B cell (primary cell): ENCODE measurements around the gene CCDC91. TPM values are rescaled to one million over a fixed set of nuclear protein-coding genes. Genes with fewer than 3 reads are reported as not detected.

ENCODE experiments used
- ATAC-seq: fragments of 200-7000 bp; cut with Tn5 transposase; one replicate; pipeline ENCODE4 v1.10.0; 2021; ENCODE audit warnings: low read depth, mild to moderate bottlenecking, moderate number of reproducible peaks, moderate library complexity
- CTCF ChIA-PET: fragments of 350-600 bp; sonication (Branson Sonifier 250); formaldehyde crosslinking; loops from one replicate; lab custom pipeline; 2021; ENCODE audit warnings: antibody characterized with exemption, inconsistent platforms; lab: Charles Lee
- POLR2A ChIA-PET: fragments of 350-600 bp; sonication (Branson Sonifier 250); formaldehyde crosslinking; loops from one replicate; lab custom pipeline; 2021; ENCODE audit warnings: antibody characterized with exemption; lab: Charles Lee
- DNase-seq: peaks from one replicate; pipeline ENCODE4 v3.0.0; 2013
- H2AFZ ChIP-seq: 2 replicates; pipeline ENCODE4 v1.6.1; 2012; ENCODE audit warnings: mild to moderate bottlenecking, low read depth, low read length; ENCODE audit not compliant: insufficient read depth, poor library complexity, severe bottlenecking
- H3K27ac ChIP-seq, 2 donors: 1 replicate in 1 of 2; 2 replicates in 1 of 2; pipeline ENCODE4 v1.5.1; 2012 to 2013; ENCODE audit warnings: low read length in 2 of 2, mild to moderate bottlenecking in 2 of 2, moderate library complexity in 1 of 2
- H3K27me3 ChIP-seq, 4 experiments: fragments of 200-600 bp in 1 of 4; sonication (generic) in 1 of 4; replicated peaks in 1 of 4; 1 replicate in 2 of 4; 2 replicates in 2 of 4; pipeline versions ENCODE4 v1.6.1 to v1.7.0; 2013 to 2016; ENCODE audit warnings: low read length in 3 of 4, mild to moderate bottlenecking in 2 of 4, mixed read lengths in 1 of 4, moderate library complexity in 1 of 4; ENCODE audit not compliant: insufficient read depth in 4 of 4, control insufficient read depth in 3 of 4; ENCODE audit errors: control extremely low read depth in 1 of 4
- H3K36me3 ChIP-seq, 2 experiments: replicated peaks in 1 of 2; 1 replicate in 1 of 2; 2 replicates in 1 of 2; pipeline versions ENCODE4 v1.6.1 to v1.7.1; 2013; ENCODE audit warnings: low read length in 1 of 2; ENCODE audit not compliant: insufficient read depth in 2 of 2, control insufficient read depth in 1 of 2; ENCODE audit errors: control extremely low read depth in 1 of 2, extremely low read depth in 1 of 2
- H3K4me1 ChIP-seq, 2 donors: fragments of 200-600 bp in 1 of 2; sonication (generic) in 1 of 2; 1 replicate in 1 of 2; 2 replicates in 1 of 2; pipeline versions ENCODE4 v1.5.1 to v1.6.1; 2013 to 2017; ENCODE audit warnings: low read length in 2 of 2; ENCODE audit not compliant: control insufficient read depth in 2 of 2, insufficient read depth in 2 of 2
- H3K4me2 ChIP-seq: replicated peaks from 2 replicates; pipeline ENCODE3; 2012; ENCODE audit warnings: mild to moderate bottlenecking, low read depth, low read length; ENCODE audit not compliant: poor library complexity, severe bottlenecking
- H3K4me3 ChIP-seq, 5 experiments: fragments of 200-600 bp in 1 of 5; sonication (generic) in 1 of 5; 1 replicate in 3 of 5; 2 replicates in 2 of 5; pipeline versions ENCODE4 v1.5.1 to v1.7.0; 2011 to 2016; ENCODE audit warnings: low read length in 4 of 5, mild to moderate bottlenecking in 4 of 5, low read depth in 2 of 5, control low read depth in 1 of 5, moderate library complexity in 1 of 5; ENCODE audit not compliant: insufficient read depth in 1 of 5; ENCODE audit errors: control extremely low read depth in 1 of 5, extremely low read depth in 1 of 5
- H3K79me2 ChIP-seq: fragments of 200-600 bp; sonication (generic); one replicate; pipeline ENCODE4 v1.6.0; 2016; ENCODE audit warnings: low read length; ENCODE audit not compliant: control insufficient read depth, insufficient read depth
- H3K9ac ChIP-seq: fragments of 200-600 bp; sonication (generic); 2 replicates; pipeline ENCODE4 v1.6.1; 2017; ENCODE audit warnings: mild to moderate bottlenecking, low read length, moderate library complexity
- H3K9me3 ChIP-seq, 3 donors: one replicate each; pipeline versions ENCODE4 v1.6.1 to v1.7.1; 2013; ENCODE audit warnings: low read length in 2 of 3; ENCODE audit not compliant: control insufficient read depth in 2 of 3, insufficient read depth in 1 of 3; ENCODE audit errors: control extremely low read depth in 1 of 3
- H4K20me1 ChIP-seq: 2 replicates; pipeline ENCODE4 v1.6.0; 2012; ENCODE audit warnings: mild to moderate bottlenecking, low read length; ENCODE audit not compliant: insufficient read depth, control insufficient read depth, poor library complexity, severe bottlenecking
- H3K27ac Mint-ChIP-seq: one replicate; pipeline ENCODE4 v1.8.0; 2021; ENCODE audit warnings: mixed read lengths
- H3K27me3 Mint-ChIP-seq: one replicate; pipeline ENCODE4 v1.8.0; 2021; ENCODE audit warnings: mixed read lengths
- H3K4me1 Mint-ChIP-seq: one replicate; pipeline ENCODE4 v1.8.0; 2021; ENCODE audit warnings: mixed read lengths
- H3K4me3 Mint-ChIP-seq: one replicate; pipeline ENCODE4 v1.8.0; 2021; ENCODE audit warnings: mixed read lengths
- H3K9me3 Mint-ChIP-seq: one replicate; pipeline ENCODE4 v1.8.0; 2022; ENCODE audit warnings: mixed read lengths; ENCODE audit not compliant: insufficient read depth
- EZH2 ChIP-seq: IDR thresholded peaks from 2 replicates; pipeline ENCODE4 v1.6.1; 2012; ENCODE audit warnings: borderline replicate concordance, low read depth, mild to moderate bottlenecking, moderate library complexity, low read length; ENCODE audit not compliant: insufficient read depth, poor library complexity, severe bottlenecking
- WGBS: methylation state at CpG from one replicate; pipeline ENCODE4 v1.1.5; 2013; ENCODE audit warnings: missing lambda C conversion rate; ENCODE audit not compliant: insufficient coverage; 5-methylcytosine and 5-hydroxymethylcytosine counted together
- intact Hi-C: fragments of 100-400 bp; cut with micrococcal nuclease; formaldehyde crosslinking; loops from one replicate; pipeline ENCODE4 v1.10.0; 2022
- polyA plus RNA-seq: library from polyadenylated mRNA; depleted of rRNA; stranded (reverse); fragments of >200 nt; gene quantifications from 2 replicates; pipeline ENCODE4 v1.2.3, GENCODE V29; 2012
- total RNA-seq, 2 donors: library from RNA; stranded (reverse); fragments of 120-200 nt in 1 of 2; gene quantifications; 1 replicate in 1 of 2; 2 replicates in 1 of 2; pipeline versions ENCODE4 v1.2.3 to v1.2.4, GENCODE V29; 2013 to 2022
- TF ChIP-seq, protein P1 (sequence below): fragments of 200-600 bp; IDR thresholded peaks from one replicate; pipeline ENCODE4 v1.8.0; 2022; ENCODE audit warnings: antibody characterized with exemption, mild to moderate bottlenecking

The CCDC91 gene
- total and polyA plus RNA-seq, 2 donors (not counting 1 experiment from before 2014, with no cell fraction given): 10.9 to 64.8 TPM

DNA sequence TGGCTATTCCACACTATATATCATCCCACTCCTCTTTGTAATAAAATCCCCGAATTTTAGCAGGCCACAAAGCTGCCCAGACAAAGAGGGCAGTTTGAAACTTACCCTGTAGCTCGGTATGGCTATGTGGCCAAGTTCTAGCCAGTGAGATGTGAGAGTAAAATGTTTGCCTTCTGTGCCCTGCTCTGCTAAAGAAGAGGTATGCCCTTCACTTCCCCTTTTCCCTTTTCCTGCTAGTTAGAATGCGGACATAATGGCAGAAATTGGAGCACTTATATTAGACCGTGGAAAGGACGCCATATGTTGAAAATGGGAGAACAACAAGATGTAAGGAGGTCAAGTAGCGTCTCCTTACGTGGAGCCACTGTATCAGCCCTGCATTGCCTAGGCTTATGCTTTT, 11.5 kb upstream of the CCDC91 start:
- POLR2A ChIA-PET: no interaction called here

DNA sequence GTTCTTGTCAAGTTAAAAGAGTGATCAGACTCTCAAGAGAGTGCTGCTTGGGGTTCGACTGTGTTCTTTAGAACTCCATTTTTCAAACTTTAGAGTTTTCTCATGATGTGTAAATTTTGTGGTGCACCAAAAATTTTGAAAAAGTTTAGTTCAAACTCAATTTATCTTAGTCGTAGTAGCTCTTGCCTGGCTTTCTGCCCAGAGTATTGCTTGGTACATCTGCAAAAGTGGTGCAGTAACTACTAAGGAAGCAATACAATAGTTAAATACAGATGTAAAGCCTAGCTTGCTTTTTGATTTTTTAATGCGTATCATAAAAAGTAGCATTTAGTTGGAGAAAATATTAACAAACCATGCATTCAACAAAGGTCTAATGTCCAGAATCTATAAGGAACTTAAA, 9.5 kb upstream of the CCDC91 start:
- ChIA-PET POLR2A (no interaction called here), CTCF (no interaction called here)
- intact Hi-C loops: no loop called here
- Histone ChIP-seq H3K27ac (no peak overlapping the region), H4K20me1 (no peaks in the 10 kb centered on the region), H3K9ac (no peak overlapping the region), H3K4me3 (no peak overlapping the region), H3K9me3 (peaks cover 0 to 4% (median 0%) of the 10 kb centered on the region in 3 donors), H3K4me1 (no peaks in the 10 kb centered on the region), H3K4me2 (no peak overlapping the region), H3K27me3 (peaks cover 0 to 3% (median 0%) of the 10 kb centered on the region in 4 experiments), H3K79me2 (no peaks in the 10 kb centered on the region), H2AFZ (no peak overlapping the region), H3K36me3 (no peaks in the 10 kb centered on the region)
- WGBS: no CpG with 5 or more reads among the region's 3 CpGs
- Mint-ChIP-seq H3K4me3 (no peak overlapping the region), H3K27me3 (peaks cover 7% of the 10 kb centered on the region), H3K4me1 (no peaks in the 10 kb centered on the region), H3K27ac (no peak overlapping the region), H3K9me3 (peaks cover 4% of the 10 kb centered on the region)
- no peak for ATAC-seq
- no peak for DNase-seq
- TF ChIP-seq, protein P1, sequence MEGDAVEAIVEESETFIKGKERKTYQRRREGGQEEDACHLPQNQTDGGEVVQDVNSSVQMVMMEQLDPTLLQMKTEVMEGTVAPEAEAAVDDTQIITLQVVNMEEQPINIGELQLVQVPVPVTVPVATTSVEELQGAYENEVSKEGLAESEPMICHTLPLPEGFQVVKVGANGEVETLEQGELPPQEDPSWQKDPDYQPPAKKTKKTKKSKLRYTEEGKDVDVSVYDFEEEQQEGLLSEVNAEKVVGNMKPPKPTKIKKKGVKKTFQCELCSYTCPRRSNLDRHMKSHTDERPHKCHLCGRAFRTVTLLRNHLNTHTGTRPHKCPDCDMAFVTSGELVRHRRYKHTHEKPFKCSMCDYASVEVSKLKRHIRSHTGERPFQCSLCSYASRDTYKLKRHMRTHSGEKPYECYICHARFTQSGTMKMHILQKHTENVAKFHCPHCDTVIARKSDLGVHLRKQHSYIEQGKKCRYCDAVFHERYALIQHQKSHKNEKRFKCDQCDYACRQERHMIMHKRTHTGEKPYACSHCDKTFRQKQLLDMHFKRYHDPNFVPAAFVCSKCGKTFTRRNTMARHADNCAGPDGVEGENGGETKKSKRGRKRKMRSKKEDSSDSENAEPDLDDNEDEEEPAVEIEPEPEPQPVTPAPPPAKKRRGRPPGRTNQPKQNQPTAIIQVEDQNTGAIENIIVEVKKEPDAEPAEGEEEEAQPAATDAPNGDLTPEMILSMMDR: no peak
- TF ChIP-seq EZH2: no peak

More for the DNA sequence above, 11.5 kb upstream of the CCDC91 start:
- Mint-ChIP-seq H3K27me3 (peaks cover 6% of the 10 kb centered on the region), H3K9me3 (peaks cover 6% of the 10 kb centered on the region), H3K4me1 (no peaks in the 10 kb centered on the region), H3K27ac (no peak overlapping the region), H3K4me3 (no peak overlapping the region)
- ATAC-seq: no peak
- Histone ChIP-seq H3K36me3 (no peaks in the 10 kb centered on the region), H3K9ac (no peak overlapping the region), H3K4me1 (no peaks in the 10 kb centered on the region), H4K20me1 (no peaks in the 10 kb centered on the region), H3K4me2 (no peak overlapping the region), H3K79me2 (no peaks in the 10 kb centered on the region), H3K9me3 (no peaks in the 10 kb centered on the region), H3K27me3 (peaks cover 0 to 3% (median 0%) of the 10 kb centered on the region in 4 experiments), H3K4me3 (no peak overlapping the region), H2AFZ (no peak overlapping the region), H3K27ac (no peak overlapping the region)
- CTCF ChIA-PET: no interaction called here
- TF ChIP-seq, protein P1: no peak
- TF ChIP-seq EZH2: no peak
- WGBS: 100% methylated on average over 5 of the region's 7 CpGs
- intact Hi-C loops: no loop called here
- no peak for DNase-seq
